HUDEP-2 (cell line): ENCODE data around the gene TAS2R30.
"Not testable (repeated sequence)": the region's sequence is repeated elsewhere in the genome, so short reads cannot be mapped to it uniquely, and the experiment has no call there.

ENCODE experiments used
- DNase-seq, 76 experiments: peaks; one replicate each; lab custom pipeline; 2025; ENCODE audit not compliant: unreplicated experiment in 76 of 76; lab: John Stamatoyannopoulos, UW

Gene TAS2R30

DNA sequence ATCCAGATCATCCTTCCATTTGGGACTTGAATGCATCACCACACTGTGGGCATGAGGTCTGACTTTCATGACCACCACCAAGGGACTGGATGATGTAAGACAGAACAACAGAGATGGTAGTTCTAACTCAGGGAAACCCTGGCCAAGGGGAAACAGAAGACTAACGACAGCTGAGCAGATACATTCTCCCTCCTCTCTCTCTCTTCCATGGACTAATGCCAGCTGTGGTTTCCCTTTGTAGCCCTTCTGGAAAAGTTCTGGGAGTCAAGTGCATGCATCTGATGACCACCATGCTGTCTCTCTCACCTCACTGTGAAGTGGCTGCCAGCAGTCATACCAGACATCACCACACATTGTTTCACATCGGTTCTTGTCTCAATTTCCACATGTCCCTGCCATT, 3.4 kb downstream of the TAS2R30 start:
- no peak for DNase-seq

DNA sequence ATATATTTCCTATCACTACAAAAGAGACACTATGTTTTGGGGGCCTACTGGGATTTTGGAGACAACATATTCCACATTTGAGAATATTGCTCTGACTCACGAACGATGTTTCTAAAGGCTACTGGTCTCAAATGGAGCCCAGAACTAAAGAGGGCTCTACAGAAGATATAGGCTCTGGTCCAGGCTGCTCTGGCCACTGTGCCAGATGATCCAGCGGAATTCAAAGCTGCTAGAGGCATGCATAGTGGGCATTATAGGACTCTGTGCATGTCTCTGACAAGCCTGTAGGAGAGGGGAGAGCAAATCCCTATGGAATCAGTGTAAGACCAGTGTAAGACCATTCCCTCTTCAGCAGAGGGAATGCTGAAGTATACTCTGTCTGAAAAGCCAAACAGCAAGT, 4.1 kb downstream of the TAS2R30 start:
- DNase-seq: no peak

GRCh38 chr12:11114130-11114529, 20.3 kb downstream of the TAS2R30 start:
- not testable (repeated sequence) for DNase-seq

- DNase-seq: not testable (repeated sequence)
Measured at GRCh38 chr12:11111213-11111612, 23.2 kb downstream of the TAS2R30 start.

DNA sequence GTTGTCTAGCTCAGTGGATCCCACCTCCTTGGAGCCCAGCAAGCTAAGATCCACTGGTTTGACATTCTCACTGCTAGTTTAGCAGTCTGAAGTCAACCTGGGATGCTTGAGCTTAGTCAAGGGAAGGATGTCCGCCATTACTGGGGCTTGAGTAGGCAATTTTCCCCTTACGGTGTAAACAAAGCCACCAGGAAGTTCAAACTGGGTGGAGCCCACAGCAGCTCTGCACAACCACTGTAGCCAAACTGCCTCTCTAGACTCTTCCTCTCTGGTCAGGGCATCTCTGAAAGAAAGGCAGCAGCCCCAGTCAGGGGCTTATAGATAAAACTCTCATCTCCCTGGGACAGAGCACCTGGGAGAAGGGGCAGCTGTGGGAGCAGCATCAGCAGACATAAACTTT, 25.6 kb downstream of the TAS2R30 start:
- no peak for DNase-seq

- no peak for DNase-seq
Measured at GRCh38 chr12:11107719-11108118, 26.7 kb downstream of the TAS2R30 start.

DNA sequence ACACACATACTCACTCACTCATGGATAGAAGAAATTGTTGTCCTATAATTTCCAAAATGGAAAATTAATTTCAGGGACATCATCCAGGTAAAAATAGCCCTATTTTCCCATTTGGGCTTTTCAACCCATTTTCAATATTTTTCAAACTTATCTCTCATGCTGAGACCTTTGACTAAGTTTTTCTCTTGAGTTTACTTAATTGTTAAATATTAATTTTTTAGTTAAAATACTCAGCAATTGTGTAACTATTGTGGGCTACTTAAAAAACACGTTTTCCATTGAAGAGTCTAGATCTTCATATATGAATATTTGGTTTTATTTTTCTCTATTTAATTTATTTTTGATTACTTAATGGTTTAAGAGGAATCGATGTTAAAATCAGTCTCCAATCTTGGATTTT, 28.2 kb downstream of the TAS2R30 start:
- no peak for DNase-seq

- no peak for DNase-seq
Measured at GRCh38 chr12:11105546-11105945, 28.9 kb downstream of the TAS2R30 start.

- not testable (repeated sequence) for DNase-seq
Measured at GRCh38 chr12:11094910-11095309, 39.5 kb downstream of the TAS2R30 start.

- peak in 1 of 76 experiments; percentile 4 for DNase-seq
Measured at GRCh38 chr12:11092128-11092527, 42.3 kb downstream of the TAS2R30 start, which contains the start of gene TAS2R43. TAS2R43 (minus strand) TSS chr12:11092313; CDS start chr12:11092229, 84 bp downstream.

DNA sequence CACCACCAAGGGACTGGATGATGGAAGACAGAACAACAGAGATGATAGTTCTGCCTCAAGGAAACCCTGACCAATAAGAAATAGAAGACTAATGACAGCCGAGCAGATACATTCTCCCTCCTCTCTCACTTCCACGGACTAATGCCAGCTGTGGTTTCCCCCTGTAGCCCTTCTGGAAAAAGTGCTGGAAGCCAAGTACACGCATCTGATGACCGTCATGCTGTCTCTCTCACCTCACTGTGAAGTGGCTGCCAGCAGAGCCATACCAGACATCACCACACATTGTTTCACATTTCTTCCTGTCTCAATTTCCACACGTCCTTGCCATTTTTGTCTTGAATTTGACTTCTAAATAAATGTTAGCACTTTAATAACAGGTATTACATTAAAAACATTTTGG, 45.2 kb downstream of the TAS2R30 start:
- no peak for DNase-seq

DNA sequence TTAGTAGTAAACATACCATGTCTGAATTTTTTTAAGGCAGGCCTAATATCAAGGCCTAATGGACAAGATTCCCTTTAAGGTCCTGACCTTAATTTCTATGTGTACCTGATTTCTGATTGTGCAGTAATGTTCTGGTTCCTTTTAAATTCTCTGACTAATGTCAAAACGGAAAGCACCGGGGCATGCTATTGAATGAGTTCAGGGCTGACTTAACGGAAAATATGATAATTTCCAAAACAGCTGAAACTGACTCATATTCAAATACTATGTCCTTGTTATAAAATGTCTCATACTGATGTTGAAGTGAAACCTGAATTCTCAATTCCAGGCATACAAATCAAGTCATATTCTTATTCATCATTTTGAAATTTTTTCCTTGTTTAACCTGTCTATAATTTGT, 49.0 kb downstream of the TAS2R30 start:
- no peak for DNase-seq
